NCI-H748 (cell line): ENCODE measurements around the gene CD4.
"Not testable (repeated sequence)": the region's sequence is repeated elsewhere in the genome, so short reads cannot be mapped to it uniquely, and the experiment has no call there.

ENCODE experiments used
- DNase-seq: peaks from one replicate; lab custom pipeline; 2025; ENCODE audit not compliant: unreplicated experiment; lab: John Stamatoyannopoulos, UW

Gene CD4

DNA sequence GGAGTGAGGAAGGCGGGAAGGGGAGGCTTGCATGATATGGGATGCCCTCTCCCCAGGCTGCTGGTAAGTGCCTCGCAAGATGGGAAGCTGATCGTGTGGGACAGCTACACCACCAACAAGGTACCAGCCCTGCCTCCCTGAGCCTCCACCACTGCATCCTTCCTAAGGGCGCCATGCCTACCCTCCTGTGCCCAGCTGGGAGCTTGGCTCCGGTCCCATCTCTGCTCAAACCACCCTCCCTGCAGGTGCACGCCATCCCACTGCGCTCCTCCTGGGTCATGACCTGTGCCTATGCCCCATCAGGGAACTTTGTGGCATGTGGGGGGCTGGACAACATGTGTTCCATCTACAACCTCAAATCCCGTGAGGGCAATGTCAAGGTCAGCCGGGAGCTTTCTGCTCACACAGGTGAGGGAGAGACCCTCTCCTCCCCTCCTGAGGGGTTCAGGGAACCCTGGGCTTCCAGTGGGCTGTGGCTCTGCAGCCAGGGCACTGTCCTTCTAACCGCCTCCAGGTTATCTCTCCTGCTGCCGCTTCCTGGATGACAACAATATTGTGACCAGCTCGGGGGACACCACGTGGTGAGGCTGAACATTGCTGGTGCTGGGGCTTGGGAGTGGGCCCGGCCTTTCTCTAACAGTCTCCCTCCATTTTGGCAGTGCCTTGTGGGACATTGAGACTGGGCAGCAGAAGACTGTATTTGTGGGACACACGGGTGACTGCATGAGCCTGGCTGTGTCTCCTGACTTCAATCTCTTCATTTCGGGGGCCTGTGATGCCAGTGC, 54.0 kb downstream of the CD4 start:
- DNase-seq: no peak

DNA sequence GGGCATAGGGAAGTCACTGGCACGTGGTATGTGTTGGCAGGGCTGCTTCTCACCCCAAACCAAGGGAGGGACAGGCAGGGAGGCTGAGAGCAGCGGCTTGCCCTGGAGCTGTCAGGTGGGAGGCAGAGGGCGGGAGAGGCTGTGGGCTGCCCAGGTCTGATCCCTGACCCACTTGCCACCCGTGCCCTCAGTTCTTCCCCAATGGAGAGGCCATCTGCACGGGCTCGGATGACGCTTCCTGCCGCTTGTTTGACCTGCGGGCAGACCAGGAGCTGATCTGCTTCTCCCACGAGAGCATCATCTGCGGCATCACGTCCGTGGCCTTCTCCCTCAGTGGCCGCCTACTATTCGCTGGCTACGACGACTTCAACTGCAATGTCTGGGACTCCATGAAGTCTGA, 56.1 kb downstream of the CD4 start:
- no peak for DNase-seq

DNA sequence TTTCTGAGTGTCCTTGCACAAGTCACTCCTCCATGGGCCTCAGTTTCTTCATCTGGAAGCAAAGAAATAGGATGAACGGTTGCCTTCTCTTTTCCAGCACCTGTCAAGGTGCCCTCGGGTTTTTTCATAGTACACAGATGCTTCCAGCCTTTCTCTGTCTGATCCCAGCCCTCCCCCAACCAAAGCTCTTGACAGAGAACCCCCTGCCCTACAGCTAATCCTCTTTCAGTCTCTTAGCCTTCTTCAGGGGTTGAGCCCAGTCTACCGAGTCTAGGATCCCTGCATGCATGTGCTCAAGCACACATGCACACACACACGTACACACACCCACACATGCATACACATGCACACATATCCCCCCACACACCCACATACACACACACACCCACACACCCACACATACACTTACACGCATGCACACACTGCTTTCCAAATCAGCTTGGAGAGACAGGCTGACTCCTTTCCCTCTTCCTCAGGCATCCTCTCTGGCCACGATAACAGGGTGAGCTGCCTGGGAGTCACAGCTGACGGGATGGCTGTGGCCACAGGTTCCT, 57.1 kb downstream of the CD4 start:
- DNase-seq: no peak

DNA sequence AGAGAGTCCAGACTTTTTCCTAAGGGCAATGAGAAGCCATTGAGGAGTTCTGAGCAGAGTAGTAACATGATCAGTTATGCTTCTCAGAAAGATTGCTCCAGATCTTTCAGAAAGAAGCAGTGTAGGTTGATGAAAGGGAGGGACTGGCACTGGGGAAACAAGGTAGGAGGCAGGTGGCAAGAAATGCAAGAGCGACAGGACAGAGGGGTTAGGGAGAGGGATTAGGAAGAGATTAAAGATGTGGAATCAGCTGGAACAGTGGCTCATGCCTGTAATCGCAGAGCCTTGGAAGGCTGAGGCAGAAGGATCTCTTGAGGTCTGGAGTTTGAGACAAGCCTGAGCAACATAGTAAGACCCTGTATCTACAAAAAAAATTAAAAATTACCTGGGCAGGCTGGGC, 58.3 kb downstream of the CD4 start:
- no peak for DNase-seq

DNA sequence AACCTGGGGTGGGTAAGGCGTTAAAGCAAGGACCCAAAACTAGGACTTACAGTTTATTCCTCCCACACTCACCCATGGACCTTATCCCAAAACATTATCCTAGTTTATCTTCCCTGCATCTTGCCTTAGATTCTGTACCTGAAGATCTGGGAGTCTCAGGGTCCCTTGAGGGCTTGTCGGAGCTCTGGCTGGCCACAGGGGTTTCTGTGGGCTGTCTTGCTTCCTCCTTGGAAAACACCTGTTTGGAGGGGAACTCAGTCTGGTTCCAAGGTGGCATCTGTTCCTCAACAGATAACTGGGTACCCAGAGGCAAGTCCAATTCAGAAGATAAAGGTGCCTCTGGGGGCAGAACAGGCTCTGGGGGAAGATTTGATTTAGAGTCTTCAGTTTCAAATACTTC, 60.1 kb downstream of the CD4 start:
- DNase-seq: no peak

DNA sequence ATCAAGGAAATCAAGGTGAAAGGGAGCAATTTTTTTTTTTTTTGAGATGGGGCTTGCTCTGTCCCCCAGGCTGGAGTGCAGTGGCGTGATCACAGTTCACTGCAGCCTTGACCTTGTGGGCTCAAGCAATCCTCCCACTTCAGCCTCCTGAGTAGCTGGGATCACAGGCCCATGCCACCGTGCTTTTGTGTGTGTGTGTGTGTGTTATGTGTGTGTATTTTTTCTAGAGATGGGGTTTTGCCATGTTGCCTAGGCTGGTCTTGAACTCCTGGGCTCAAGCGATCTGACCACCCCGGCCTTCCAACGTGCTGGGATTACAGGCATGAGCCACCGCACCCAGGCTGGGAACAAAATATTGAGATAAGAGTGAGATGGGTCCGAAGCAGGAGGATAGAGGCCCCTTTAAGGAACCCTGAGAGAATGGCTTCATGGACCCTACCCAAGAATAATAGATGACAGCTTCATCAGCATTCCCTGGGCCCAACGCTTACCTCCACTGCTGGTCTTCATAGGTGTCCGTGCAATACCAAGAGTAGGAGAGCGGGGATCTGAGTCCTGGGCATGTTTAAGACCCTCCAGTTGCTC, 60.7 kb downstream of the CD4 start:
- DNase-seq: no peak

DNA sequence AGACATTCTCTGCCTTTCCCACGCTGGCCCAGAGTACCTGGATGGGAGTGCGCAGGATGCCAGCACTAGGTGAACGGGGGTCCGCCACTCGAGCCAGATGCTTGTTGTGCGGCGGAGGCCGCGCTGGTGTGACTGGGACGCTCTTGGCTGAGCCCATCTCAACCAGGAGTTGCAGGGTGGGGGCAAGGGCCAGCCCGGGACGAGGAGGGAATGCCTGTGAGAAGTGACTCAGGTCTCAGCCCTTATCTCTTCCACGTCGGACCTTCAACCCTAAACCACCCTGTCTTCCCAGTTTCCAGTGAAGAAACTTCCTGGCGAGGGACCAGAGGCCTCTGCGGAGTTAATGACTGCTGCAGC, 61.4 kb downstream of the CD4 start:
- no peak for DNase-seq

DNA sequence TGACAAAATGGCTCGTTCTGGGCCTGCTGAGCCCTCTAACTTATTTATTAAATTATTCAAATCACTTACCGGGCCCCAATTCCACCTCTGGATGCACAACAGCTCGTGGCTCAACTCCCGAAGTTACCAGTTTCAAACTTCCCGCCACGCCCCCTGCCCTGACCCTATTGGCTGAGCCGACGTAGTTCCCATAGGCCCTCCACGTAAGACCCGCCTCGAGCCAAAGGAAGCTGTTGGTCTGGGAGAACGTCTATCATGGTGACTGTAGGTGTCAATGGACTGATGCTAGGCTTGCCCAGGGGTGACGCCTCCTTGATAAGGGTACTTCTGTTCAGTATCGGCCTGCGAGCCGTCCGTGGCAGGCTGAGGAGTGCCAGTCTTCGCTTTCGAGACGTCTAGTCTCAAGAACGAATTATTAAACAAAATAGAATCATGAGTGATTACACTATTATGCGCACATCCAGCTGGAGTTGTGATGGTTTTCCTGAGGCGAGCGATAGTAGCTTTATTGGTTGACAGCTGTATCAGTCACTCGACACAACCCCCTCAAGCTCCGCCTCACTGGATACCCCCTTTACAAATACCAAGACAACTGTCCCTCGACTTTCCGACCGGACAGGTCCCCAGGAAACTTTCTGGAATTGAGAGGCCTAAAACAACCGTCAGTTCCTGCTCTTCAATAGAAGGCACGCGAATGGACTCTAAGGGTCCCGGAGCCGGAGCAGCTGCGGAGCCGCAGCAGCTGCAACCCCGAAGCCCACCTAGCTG, 62.0 kb downstream of the CD4 start, which contains the start of gene CDCA3:
TSS of gene CDCA3 (minus strand) at position 134 of the 768 bp plus-strand sequence. CDS start 334 bp downstream, outside the sequence.
- DNase-seq: peak; percentile 98

DNA sequence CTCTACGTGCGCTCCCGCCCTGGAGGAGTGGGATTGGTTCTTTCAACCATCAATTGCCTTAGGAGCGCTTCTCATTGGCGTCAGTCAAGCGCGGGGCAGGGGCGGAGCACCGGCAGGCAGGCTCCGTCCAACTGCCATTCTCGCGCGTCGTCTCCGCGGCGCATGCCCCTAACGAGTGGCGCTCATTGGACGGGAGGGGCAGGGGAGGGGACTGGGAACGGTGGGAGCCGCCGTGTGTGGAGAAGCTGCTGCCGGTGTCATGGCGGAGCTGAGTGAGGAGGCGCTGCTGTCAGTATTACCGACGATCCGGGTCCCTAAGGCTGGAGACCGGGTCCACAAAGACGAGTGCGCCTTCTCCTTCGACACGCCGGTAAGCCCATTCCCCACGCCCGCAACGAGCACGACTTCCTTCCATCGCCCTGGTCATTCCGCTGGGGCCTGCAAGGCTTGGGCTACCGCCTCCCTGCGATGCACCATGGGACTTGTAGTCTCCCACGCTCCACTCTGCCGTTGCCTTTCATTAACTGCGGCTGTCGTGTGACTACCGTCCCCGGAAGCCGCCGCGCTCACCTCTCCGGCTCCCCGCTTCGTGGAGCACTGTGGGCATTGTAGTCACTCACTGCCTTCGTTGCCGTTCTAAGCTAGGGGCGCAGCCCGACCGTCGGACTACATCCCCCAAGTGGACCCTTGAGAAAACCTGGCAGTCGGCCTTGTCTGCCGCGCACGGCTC, 62.8 kb downstream of the CD4 start, which contains the start of gene USP5:
TSS of gene USP5 (plus strand) at position 230 of the 730 bp plus-strand sequence. CDS start at position 260, 30 bp downstream.
- peak; percentile 99 for DNase-seq

DNA sequence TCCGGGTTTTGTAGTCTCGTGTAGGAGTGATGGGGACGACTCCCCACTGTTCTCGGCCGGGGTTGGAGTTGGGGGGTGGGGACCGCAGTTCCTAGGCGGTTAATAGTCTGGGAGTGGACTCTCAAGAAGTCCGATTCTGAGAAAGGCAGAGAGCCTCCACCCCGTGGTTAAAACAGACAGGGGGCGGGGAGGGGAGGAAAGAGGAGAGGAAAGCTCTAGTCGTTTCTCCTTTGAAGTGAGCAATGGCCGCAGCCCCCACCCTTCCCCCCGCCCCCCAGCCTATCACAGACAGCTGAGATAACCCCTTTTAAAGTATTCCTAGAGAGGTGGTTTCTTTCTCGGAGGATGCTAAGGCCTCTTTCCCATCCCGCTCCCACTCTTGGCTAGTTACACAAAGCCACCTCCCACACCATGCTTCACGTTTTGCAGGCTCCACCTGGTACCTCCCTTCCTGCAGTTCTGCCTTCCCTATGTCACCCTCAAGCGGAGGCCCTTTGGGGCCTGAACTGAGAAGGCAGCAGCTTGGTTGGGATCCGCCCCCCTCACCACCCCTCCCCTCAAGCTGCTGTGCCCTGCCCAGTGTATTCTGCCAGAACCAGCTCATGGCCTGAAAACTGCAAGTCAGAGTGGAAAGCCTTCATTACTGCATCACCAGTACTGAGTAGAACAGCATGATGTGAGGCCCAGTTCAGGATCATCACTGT, 63.5 kb downstream of the CD4 start:
- peak; percentile 40 for DNase-seq

DNA sequence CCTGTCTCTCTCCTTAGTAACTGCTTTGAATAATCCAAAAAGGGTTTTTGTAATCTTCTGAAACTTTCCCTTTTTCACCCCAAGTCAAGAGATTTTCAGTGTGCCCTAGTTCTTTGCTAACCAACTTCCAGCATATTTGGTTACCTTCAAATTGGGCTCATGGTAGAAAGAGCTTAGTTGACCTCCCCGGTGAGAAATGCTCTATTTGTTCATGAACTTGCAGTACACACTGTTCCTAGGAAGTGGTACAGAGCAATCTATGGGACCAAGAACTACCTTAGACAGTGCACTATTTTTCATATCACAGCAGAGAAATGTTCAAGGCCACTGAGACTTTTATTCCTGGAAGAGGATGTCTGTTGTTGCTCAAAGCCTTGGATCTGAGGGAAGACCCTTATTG, 64.3 kb downstream of the CD4 start:
- no peak for DNase-seq

DNA sequence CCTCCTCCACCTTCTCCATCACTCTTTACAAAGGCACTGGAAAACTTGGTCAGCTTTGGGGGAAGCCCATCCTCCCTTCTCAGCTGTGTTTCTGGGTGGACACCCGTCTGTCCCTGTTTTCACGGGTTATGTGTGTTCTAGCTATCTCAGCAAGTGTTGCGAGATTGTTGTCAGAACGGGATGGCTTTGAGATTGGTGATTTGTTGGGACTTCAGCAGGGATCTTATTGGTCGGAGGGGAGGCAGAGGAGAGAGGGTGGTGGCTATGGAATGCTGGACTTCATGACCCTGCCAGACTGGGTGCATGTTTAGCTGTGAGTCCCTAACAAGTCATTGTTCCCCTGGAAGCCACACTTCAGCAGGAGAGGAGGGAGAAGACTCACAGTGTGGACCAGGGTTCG, 64.7 kb downstream of the CD4 start:
- no peak for DNase-seq

DNA sequence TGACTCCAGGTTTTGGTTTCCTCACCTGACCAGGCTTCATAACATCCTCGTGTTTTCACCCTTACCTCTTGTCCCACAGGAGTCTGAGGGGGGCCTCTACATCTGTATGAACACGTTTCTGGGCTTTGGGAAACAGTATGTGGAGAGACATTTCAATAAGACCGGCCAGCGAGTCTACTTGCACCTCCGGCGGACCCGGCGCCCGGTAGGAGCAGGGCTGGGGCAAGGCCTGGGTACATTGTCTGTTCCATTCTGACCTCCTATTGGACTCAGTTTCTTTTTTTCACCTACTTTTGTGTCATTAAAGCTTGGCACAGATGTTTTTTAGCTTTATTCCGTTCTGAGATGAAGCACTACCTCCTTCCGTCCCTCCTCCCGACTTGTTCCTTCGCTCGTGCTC, 66.0 kb downstream of the CD4 start:
- no peak for DNase-seq

DNA sequence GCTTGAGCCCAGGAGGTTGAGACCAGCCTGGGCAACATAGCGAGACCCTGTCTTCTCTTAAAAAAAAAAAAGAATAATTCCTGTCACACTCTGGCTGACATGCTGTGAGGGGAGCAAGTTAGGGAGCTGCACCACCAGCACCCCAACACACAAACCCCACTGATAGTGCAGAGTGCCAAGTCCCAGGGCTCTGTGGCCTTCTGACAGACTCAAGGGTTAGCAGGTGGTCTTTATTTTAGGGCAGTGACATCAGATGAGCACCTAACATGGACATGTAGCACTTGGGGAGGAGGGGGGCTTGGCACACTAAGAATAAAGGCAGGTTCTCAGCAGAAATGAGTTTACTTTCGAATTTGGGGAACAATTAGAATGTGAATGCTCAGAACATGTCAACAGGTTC, 69.5 kb downstream of the CD4 start:
- DNase-seq: no peak

DNA sequence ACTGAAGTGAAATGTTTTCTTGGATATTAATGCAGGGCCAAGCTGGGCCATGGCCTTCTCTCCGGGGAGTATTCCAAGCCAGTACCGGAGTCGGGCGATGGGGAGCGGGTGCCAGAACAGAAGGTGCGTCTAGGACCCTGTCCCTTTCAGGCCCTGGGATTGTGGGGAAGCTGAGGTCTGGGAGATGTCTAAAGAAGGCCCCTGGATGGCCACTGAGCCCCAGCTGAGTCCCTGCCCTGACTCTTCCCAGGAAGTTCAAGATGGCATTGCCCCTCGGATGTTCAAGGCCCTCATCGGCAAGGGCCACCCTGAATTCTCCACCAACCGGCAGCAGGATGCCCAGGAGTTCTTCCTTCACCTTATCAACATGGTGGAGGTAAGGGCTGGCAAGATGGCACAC, 70.8 kb downstream of the CD4 start:
- no peak for DNase-seq

DNA sequence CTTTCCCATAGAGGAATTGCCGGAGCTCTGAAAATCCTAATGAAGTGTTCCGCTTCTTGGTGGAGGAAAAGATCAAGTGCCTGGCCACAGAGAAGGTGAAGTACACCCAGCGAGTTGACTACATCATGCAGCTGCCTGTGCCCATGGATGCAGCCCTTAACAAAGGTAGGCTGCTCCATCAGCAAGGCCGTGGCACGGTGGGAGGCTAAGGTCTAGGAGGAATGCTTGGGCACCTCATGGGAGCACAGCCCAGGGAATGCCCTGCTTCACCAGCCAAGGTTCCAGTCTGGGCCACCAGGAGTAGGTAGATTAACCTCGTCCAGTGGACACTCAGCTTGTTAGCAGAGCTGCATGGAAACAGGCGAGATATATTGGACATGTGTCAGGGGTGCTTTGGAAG, 71.6 kb downstream of the CD4 start:
- no peak for DNase-seq

DNA sequence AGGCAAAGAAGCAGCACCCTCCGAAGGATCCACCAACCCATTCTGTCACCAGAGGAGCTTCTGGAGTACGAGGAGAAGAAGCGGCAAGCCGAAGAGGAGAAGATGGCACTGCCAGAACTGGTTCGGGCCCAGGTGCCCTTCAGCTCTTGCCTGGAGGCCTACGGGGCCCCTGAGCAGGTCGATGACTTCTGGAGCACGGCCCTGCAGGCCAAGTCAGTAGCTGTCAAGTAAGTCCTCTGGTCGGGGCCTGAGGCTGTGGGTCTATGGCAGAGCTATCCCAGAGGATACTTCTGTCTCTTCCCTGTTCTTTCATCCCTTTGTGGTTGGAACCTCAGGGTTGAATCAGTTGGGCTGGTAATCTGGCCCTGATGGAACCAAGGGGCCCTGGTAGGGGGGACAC, 72.1 kb downstream of the CD4 start:
- no peak for DNase-seq

DNA sequence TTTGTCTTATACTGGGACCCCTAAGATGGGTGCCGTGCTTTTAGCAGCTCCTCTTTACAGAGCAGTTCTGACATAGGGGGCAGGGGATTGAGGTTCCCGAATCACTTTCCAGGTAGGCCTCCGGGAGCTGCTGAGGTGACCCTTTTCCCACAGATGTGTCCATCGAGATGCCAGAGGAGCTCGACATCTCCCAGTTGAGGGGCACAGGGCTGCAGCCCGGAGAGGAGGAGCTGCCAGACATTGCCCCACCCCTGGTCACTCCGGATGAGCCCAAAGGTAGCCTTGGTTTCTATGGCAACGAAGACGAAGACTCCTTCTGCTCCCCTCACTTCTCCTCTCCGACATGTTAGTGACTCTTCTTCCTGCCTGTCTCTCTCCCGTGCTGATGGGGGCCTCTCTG, 73.7 kb downstream of the CD4 start:
- DNase-seq: no peak

DNA sequence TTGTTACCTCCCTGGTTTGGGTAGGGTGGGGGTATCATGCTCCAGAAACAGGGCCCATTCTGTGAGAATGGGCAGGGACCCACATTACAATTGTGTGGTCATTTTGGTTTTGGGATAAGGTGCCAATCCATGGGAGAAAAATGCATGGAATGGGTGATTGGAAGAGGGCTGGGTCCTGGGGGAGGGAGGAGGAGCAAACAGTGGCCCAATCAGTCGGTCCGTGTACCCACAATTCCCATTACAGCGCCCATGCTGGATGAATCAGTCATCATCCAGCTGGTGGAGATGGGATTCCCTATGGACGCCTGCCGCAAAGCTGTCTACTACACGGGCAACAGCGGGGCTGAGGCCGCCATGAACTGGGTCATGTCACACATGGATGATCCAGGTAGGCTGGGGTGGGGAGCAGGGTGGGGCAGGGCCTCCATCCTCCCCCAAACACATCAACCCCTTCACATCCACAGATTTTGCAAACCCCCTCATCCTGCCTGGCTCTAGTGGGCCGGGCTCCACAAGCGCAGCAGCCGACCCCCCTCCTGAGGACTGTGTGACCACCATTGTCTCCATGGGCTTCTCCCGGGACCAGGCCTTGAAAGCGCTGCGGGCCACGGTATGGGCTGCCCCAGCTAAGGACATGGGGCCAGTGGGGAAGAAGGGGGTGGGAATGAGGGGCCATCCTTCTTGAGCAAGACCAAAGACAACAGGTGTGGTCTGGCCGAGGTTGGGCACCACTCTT, 74.4 kb downstream of the CD4 start:
- DNase-seq: no peak

DNA sequence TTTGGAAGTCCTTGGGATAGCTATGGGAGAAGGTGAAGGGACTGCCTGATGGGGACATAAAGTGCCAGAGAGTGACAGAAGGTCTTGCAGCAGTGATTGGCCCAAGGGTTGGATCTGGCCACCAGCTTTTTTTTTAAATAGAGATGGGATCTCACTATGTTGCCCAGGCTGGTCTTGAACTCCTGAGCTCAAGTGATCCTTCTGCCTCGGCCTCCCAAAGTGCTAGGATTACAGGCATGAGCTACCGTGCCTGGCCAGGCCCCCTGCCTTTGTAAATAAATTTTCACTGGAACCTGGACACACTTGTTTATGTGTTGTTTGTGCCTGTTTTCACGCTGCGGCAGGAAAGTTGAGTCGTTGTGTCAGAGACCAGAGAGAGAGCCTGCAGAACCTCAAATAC, 76.0 kb downstream of the CD4 start:
- not testable (repeated sequence) for DNase-seq
